Liver (tissue), 9 donors: ENCODE data around the gene TOMM7. TPM values are rescaled to one million over a fixed set of nuclear protein-coding genes. Genes with fewer than 3 reads are reported as not detected.
"Not testable (repeated sequence)": the region's sequence is repeated elsewhere in the genome, so short reads cannot be mapped to it uniquely, and the experiment has no call there.

Source experiments
- DNase-seq: peaks from one replicate; pipeline ENCODE4 v3.0.0-alpha.2; 2017; ENCODE audit warnings: low spot score
- H3K27ac ChIP-seq, 2 donors: one replicate each; pipeline ENCODE4 v1.7.0; 2013; ENCODE audit warnings: inconsistent platforms in 2 of 2, low read length in 2 of 2, control low read depth in 1 of 2, low read depth in 1 of 2, mild to moderate bottlenecking in 1 of 2
- H3K27me3 ChIP-seq, 4 donors: one replicate each; pipeline versions ENCODE4 v1.6.1 to v1.7.0; 2013; ENCODE audit warnings: low read length in 3 of 4, inconsistent platforms in 1 of 4, mild to moderate bottlenecking in 1 of 4, moderate library complexity in 1 of 4; ENCODE audit not compliant: control insufficient read depth in 4 of 4, insufficient read depth in 4 of 4
- H3K36me3 ChIP-seq, 4 donors: one replicate each; pipeline versions ENCODE4 v1.6.1 to v1.7.0; 2013; ENCODE audit warnings: low read length in 3 of 4, mild to moderate bottlenecking in 3 of 4, low read depth in 1 of 4, moderate library complexity in 1 of 4; ENCODE audit not compliant: control insufficient read depth in 4 of 4, insufficient read depth in 3 of 4
- H3K4me1 ChIP-seq, 4 donors: one replicate each; pipeline versions ENCODE4 v1.6.1 to v1.7.0; 2013; ENCODE audit warnings: low read length in 3 of 4, mild to moderate bottlenecking in 3 of 4, moderate library complexity in 1 of 4; ENCODE audit not compliant: control insufficient read depth in 4 of 4, insufficient read depth in 4 of 4
- H3K4me3 ChIP-seq, 3 donors: one replicate each; pipeline versions ENCODE4 v1.6.1 to v1.7.0; 2013; ENCODE audit warnings: low read length in 3 of 3, control low read depth in 1 of 3, low read depth in 1 of 3, mild to moderate bottlenecking in 1 of 3
- H3K9ac ChIP-seq, 2 donors: one replicate each; pipeline ENCODE4 v1.7.0; 2013; ENCODE audit warnings: low read length in 2 of 2, mild to moderate bottlenecking in 2 of 2, moderate library complexity in 2 of 2, control low read depth in 1 of 2, low read depth in 1 of 2
- H3K9me3 ChIP-seq, 4 donors: one replicate each; pipeline versions ENCODE4 v1.6.1 to v1.7.0; 2013; ENCODE audit warnings: low read length in 3 of 4; ENCODE audit not compliant: control insufficient read depth in 4 of 4
- CTCF ChIP-seq: fragments of 150-350 bp; IDR thresholded peaks from 2 replicates; pipeline ENCODE4 v1.5.1; 2017; ENCODE audit warnings: improper control_type of control experiment, low read depth, low read length; ENCODE audit not compliant: missing input control
- EGR1 ChIP-seq, 2 donors: IDR thresholded peaks; 2 replicates each; pipeline ENCODE4 v1.6.1; 2016 to 2018; ENCODE audit warnings: antibody characterized with exemption in 2 of 2, low read depth in 2 of 2
- FOXA1 ChIP-seq: IDR thresholded peaks from 2 replicates; pipeline ENCODE4 v1.6.1; 2016; ENCODE audit warnings: antibody characterized with exemption
- FOXA2 ChIP-seq: IDR thresholded peaks from 2 replicates; pipeline ENCODE4 v1.6.1; 2016; ENCODE audit warnings: antibody characterized with exemption
- GABPA ChIP-seq, 2 donors: IDR thresholded peaks in 1 of 2; conservative IDR thresholded peaks in 1 of 2; 2 replicates each; pipeline ENCODE4 v1.6.1; 2016; ENCODE audit warnings: antibody characterized with exemption in 2 of 2, mild to moderate bottlenecking in 1 of 2, moderate library complexity in 1 of 2
- HNF4A ChIP-seq, 2 donors: conservative IDR thresholded peaks; 2 replicates each; pipeline ENCODE4 v1.6.1; 2016; ENCODE audit warnings: antibody characterized with exemption in 2 of 2, mild to moderate bottlenecking in 2 of 2
- HNF4G ChIP-seq: IDR thresholded peaks from 2 replicates; pipeline ENCODE4 v1.6.1; 2016; ENCODE audit warnings: antibody characterized with exemption
- JUND ChIP-seq, 2 donors: IDR thresholded peaks; 2 replicates each; pipeline ENCODE4 v1.6.1; 2016; ENCODE audit warnings: antibody characterized with exemption in 2 of 2
- MAX ChIP-seq: IDR thresholded peaks from 2 replicates; pipeline ENCODE4 v1.6.1; 2016; ENCODE audit warnings: antibody characterized with exemption
- NR2F2 ChIP-seq: IDR thresholded peaks from 2 replicates; pipeline ENCODE4 v1.6.1; 2016; ENCODE audit warnings: antibody characterized with exemption
- RAD21 ChIP-seq, 2 donors: IDR thresholded peaks; 2 replicates each; pipeline ENCODE4 v1.6.1; 2016; ENCODE audit warnings: antibody characterized with exemption in 2 of 2, mild to moderate bottlenecking in 2 of 2
- REST ChIP-seq: IDR thresholded peaks from 2 replicates; pipeline ENCODE4 v1.6.1; 2016; ENCODE audit warnings: antibody characterized with exemption, mild to moderate bottlenecking
- RXRA ChIP-seq, 2 donors: IDR thresholded peaks; 2 replicates each; pipeline ENCODE4 v1.6.1; 2017 to 2018; ENCODE audit warnings: antibody characterized with exemption in 2 of 2, mild to moderate bottlenecking in 1 of 2
- SP1 ChIP-seq: IDR thresholded peaks from 2 replicates; pipeline ENCODE4 v1.6.1; 2018; ENCODE audit warnings: antibody characterized with exemption, mild to moderate bottlenecking
- TAF1 ChIP-seq: conservative IDR thresholded peaks from 2 replicates; pipeline ENCODE4 v1.6.1; 2016; ENCODE audit warnings: antibody characterized with exemption, mild to moderate bottlenecking
- YY1 ChIP-seq: IDR thresholded peaks from 2 replicates; pipeline ENCODE4 v1.6.1; 2016; ENCODE audit warnings: antibody characterized with exemption, mild to moderate bottlenecking
- WGBS: extraction: QIAGEN DNeasy Blood & Tissue Kit; methylation state at CpG from one replicate; pipeline ENCODE4 v1.1.7; 2013; 5-methylcytosine and 5-hydroxymethylcytosine counted together
- polyA plus RNA-seq, 2 donors: library from polyadenylated mRNA; stranded (reverse) in 1 of 2; unstranded in 1 of 2; fragments of 200-250 nt in 1 of 2; fragments of >200 nt in 1 of 2; fragmentation: Nextera tagmentation in 1 of 2; extraction: Ambion mirVana in 1 of 2; gene quantifications; one replicate each; pipeline versions ENCODE4 v1.2.1 to v1.2.3, GENCODE V29; 2013 to 2015
- total RNA-seq, 2 donors: library from RNA; depleted of rRNA; stranded (reverse); fragments of >200 nt; gene quantifications; one replicate each; pipeline ENCODE4 v1.2.3, GENCODE V29; 2014
- donor health status: healthy.
- donor health status: healthy.
- donor health status: healthy.
- donor health status: healthy.
- donor health status: healthy.

Gene TOMM7
- total and polyA plus RNA-seq, 4 donors = 39.2 to 271 (median 137) TPM

GRCh38 chr7:22793593-22794462 lies 28.8 kb downstream of the TOMM7 start (continued):
- TF ChIP-seq MAX (no peak), RAD21 (IDR thresholded peaks at IDR 0.05) (no peak)

- H3K9ac ChIP-seq = no peak overlapping the region
- H3K9me3 ChIP-seq = no peaks in the 10 kb centered on the region
- WGBS = 65% methylated on average over 4 of the region's 4 CpGs
- peaks cover 0 to 4% (median 2%) of the 10 kb centered on the region in 4 donors for H3K4me1 ChIP-seq
- DNase-seq = no peak
- no peaks in the 10 kb centered on the region for H3K27me3 ChIP-seq
- H3K4me3 ChIP-seq = no peak overlapping the region
- H3K36me3 ChIP-seq = no peaks in the 10 kb centered on the region
- no peak for TF ChIP-seq EGR1 (IDR thresholded peaks at IDR 0.05; ENCODE audit: low read depth in 2 of 2)
- TF ChIP-seq FOXA2 = no peak
- no peak overlapping the region for H3K27ac ChIP-seq
Measured at GRCh38 chr7:22791204-22792158, 31.2 kb downstream of the TOMM7 start.

GRCh38 chr7:22790640-22791039 lies 32.0 kb downstream of the TOMM7 start:
- H3K9me3 ChIP-seq, H3K27ac ChIP-seq: not testable (repeated sequence)

GRCh38 chr7:22787951-22788350 lies 34.7 kb downstream of the TOMM7 start:
- H3K4me3 ChIP-seq = no peak overlapping the region
- H3K9me3 ChIP-seq = no peaks in the 10 kb centered on the region
- DNase-seq = no peak
- no peak overlapping the region for H3K9ac ChIP-seq
- no peaks in the 10 kb centered on the region for H3K27me3 ChIP-seq
- H3K4me1 ChIP-seq = peaks cover 0 to 8% (median 2%) of the 10 kb centered on the region in 4 donors
- H3K27ac ChIP-seq = no peak overlapping the region
- no peaks in the 10 kb centered on the region for H3K36me3 ChIP-seq
- TF ChIP-seq SP1 = no peak
- no peak for TF ChIP-seq TAF1
- no peak for TF ChIP-seq MAX
- TF ChIP-seq CTCF = no peak
- TF ChIP-seq EGR1 (IDR thresholded peaks at IDR 0.05; ENCODE audit: low read depth in 2 of 2) = no peak
- no peak for TF ChIP-seq GABPA (IDR thresholded peaks at IDR 0.05 in 1 of 2, conservative IDR thresholded peaks at IDR 0.05 in 1 of 2)
- TF ChIP-seq HNF4G = no peak
- no peak for TF ChIP-seq FOXA1
- TF ChIP-seq FOXA2 = no peak
- no peak for TF ChIP-seq RAD21 (IDR thresholded peaks at IDR 0.05)
- TF ChIP-seq NR2F2 = no peak
- no peak for TF ChIP-seq YY1
- TF ChIP-seq REST = no peak
- no peak for TF ChIP-seq HNF4A (conservative IDR thresholded peaks at IDR 0.05)
- no peak for TF ChIP-seq JUND (IDR thresholded peaks at IDR 0.05)
- TF ChIP-seq RXRA (IDR thresholded peaks at IDR 0.05) = no peak

More at GRCh38 chr7:22790640-22791039, 32.0 kb downstream of the TOMM7 start:
- H3K4me3 ChIP-seq, H3K4me1 ChIP-seq, H3K27me3 ChIP-seq, H3K9ac ChIP-seq, H3K36me3 ChIP-seq, DNase-seq: not testable (repeated sequence)
- 88% methylated on average over 13 of the region's 13 CpGs for WGBS
